A549 (cell line): ENCODE measurements around the gene RGS6. TPM values are rescaled to one million over a fixed set of nuclear protein-coding genes. Genes with fewer than 3 reads are reported as not detected.

ENCODE experiments used
- ATAC-seq, 2 experiments: fragments of 200-7000 bp in 1 of 2; fragments of >200 bp in 1 of 2; cut with Nextera tagmentation in 1 of 2; cut with Tn5 transposase in 1 of 2; 3 replicates each; pipeline versions ENCODE4 v1.8.0 to v1.9.1; 2018 to 2020; ENCODE audit warnings: mild to moderate bottlenecking in 1 of 2, moderate library complexity in 1 of 2
- CTCF ChIA-PET: fragments of 300-600 bp; sonication (Branson Sonifier 250); formaldehyde crosslinking; extraction: SDS; loops from one replicate; lab custom pipeline; 2021; ENCODE audit warnings: antibody characterized with exemption, inconsistent platforms; lab: Yijun Ruan, JAX
- POLR2A ChIA-PET: fragments of 350-600 bp; formaldehyde crosslinking; extraction: SDS; loops from one replicate; lab custom pipeline; 2021; ENCODE audit warnings: antibody characterized with exemption, inconsistent platforms; lab: Yijun Ruan, JAX
- DNase-seq, 2 experiments: peaks; one replicate each; pipeline versions ENCODE4 v3.0.0 to v3.0.0-alpha.2; 2011 to 2016; ENCODE audit warnings: low read depth in 1 of 2, low spot score in 1 of 2
- FAIRE-seq: peaks from 2 replicates; lab custom pipeline; 2011; peaks lifted over from hg19 to GRCh38; lab: Jason Lieb, UNC
- H3K27ac ChIP-seq, 2 experiments: fragments of >200 bp; sonication (Bioruptor Twin); formaldehyde crosslinking; 3 replicates each; pipeline ENCODE4 v1.5.1; 2016 to 2017
- H3K4me1 ChIP-seq: fragments of >200 bp; sonication (Bioruptor Twin); formaldehyde crosslinking; 3 replicates; pipeline ENCODE4 v1.6.1; 2016
- H3K4me2 ChIP-seq: fragments of >200 bp; sonication (Bioruptor Twin); formaldehyde crosslinking; 3 replicates; pipeline ENCODE4 v1.6.1; 2016
- H3K4me3 ChIP-seq: fragments of >200 bp; sonication (Bioruptor Twin); formaldehyde crosslinking; 3 replicates; pipeline ENCODE4 v1.5.1; 2016
- H3K9me3 ChIP-seq: fragments of >200 bp; sonication (Bioruptor Twin); formaldehyde crosslinking; 3 replicates; pipeline ENCODE4 v1.6.1; 2016
- CBX2 ChIP-seq: fragments of 200-600 bp; sonication (generic); IDR thresholded peaks from 2 replicates; pipeline ENCODE4 v1.6.1; 2016; ENCODE audit warnings: low read depth, mild to moderate bottlenecking, borderline replicate concordance
- CBX8 ChIP-seq: fragments of 200-600 bp; sonication (generic); IDR thresholded peaks from 2 replicates; pipeline ENCODE4 v1.6.1; 2016
- E2F6 ChIP-seq: IDR thresholded peaks from 2 replicates; pipeline ENCODE4 v1.6.1; 2012; ENCODE audit warnings: low read depth, borderline replicate concordance
- EP300 ChIP-seq, 2 experiments: fragments of >200 bp; sonication (Bioruptor Twin); formaldehyde crosslinking; IDR thresholded peaks; 2 replicates in 1 of 2; 3 replicates in 1 of 2; pipeline ENCODE4 v1.6.1; 2016 to 2017
- FOSL2 ChIP-seq, 2 experiments: fragments of 450-650 bp in 1 of 2; fragments of >200 bp in 1 of 2; sonication (Bioruptor Twin) in 1 of 2; formaldehyde crosslinking; IDR thresholded peaks; 2 replicates each; pipeline versions ENCODE4 v1.5.0 to v1.6.1; 2016 to 2020; ENCODE audit warnings: mild to moderate bottlenecking in 1 of 2, moderate library complexity in 1 of 2
- GATA3 ChIP-seq: IDR thresholded peaks from 2 replicates; pipeline ENCODE4 v1.6.1; 2012; ENCODE audit warnings: borderline replicate concordance
- HDAC2 ChIP-seq: fragments of 200-600 bp; sonication (generic); IDR thresholded peaks from 2 replicates; pipeline ENCODE4 v1.6.1; 2016
- HOXB13 ChIP-seq: fragments of 250-450 bp; sonication (Bioruptor Pico); IDR thresholded peaks from 2 replicates; pipeline ENCODE4 v1.5.0; 2020; ENCODE audit warnings: low read depth, mild to moderate bottlenecking, moderate library complexity
- HOXB5 ChIP-seq: fragments of 250-450 bp; sonication (Bioruptor Pico); IDR thresholded peaks from 2 replicates; pipeline ENCODE4 v1.5.0; 2020; ENCODE audit warnings: mild to moderate bottlenecking, moderate library complexity
- JUNB ChIP-seq: fragments of >200 bp; sonication (Bioruptor Twin); formaldehyde crosslinking; IDR thresholded peaks from 2 replicates; pipeline ENCODE4 v1.6.1; 2016
- MAFK ChIP-seq: fragments of 450-650 bp; IDR thresholded peaks from 2 replicates; pipeline ENCODE4 v1.6.1; 2014; ENCODE audit not compliant: partially characterized antibody
- NFE2L2 ChIP-seq: fragments of 150-350 bp; conservative IDR thresholded peaks from 2 replicates; pipeline ENCODE4 v1.6.1; 2014; ENCODE audit warnings: low read length
- PHF8 ChIP-seq: fragments of 200-600 bp; sonication (generic); IDR thresholded peaks from 2 replicates; pipeline ENCODE4 v1.6.1; 2016; ENCODE audit warnings: low read depth, mild to moderate bottlenecking, antibody characterized with exemption, moderate library complexity, borderline replicate concordance
- POLR2AphosphoS2 ChIP-seq: conservative IDR thresholded peaks from 2 replicates; pipeline ENCODE4 v1.6.1; 2012; ENCODE audit warnings: low read length, improper control_type of control experiment, inconsistent platforms
- RAD21 ChIP-seq, 2 experiments: fragments of >200 bp in 1 of 2; sonication (Bioruptor Twin) in 1 of 2; formaldehyde crosslinking in 1 of 2; IDR thresholded peaks in 1 of 2; conservative IDR thresholded peaks in 1 of 2; 2 replicates in 1 of 2; 3 replicates in 1 of 2; pipeline ENCODE4 v1.6.1; 2012 to 2018; ENCODE audit warnings: inconsistent platforms in 1 of 2
- RCOR1 ChIP-seq: fragments of 150-350 bp; IDR thresholded peaks from 2 replicates; pipeline ENCODE4 v1.6.1; 2014; ENCODE audit warnings: antibody characterized with exemption, low read length, low read depth
- TFCP2L1 ChIP-seq: fragments of 250-450 bp; sonication (Bioruptor Pico); IDR thresholded peaks from 2 replicates; pipeline ENCODE4 v1.5.0; 2021; ENCODE audit warnings: mild to moderate bottlenecking
- TP53 ChIP-seq: fragments of 250-450 bp; sonication (Bioruptor Pico); IDR thresholded peaks from 2 replicates; pipeline ENCODE4 v1.5.0; 2021; ENCODE audit warnings: mild to moderate bottlenecking, moderate library complexity
- USF2 ChIP-seq: fragments of 450-650 bp; IDR thresholded peaks from 2 replicates; pipeline ENCODE4 v1.6.1; 2014; ENCODE audit warnings: antibody characterized with exemption
- ZFP36 ChIP-seq: fragments of 450-650 bp; IDR thresholded peaks from 2 replicates; pipeline ENCODE4 v1.6.1; 2014; ENCODE audit warnings: borderline replicate concordance; ENCODE audit not compliant: partially characterized antibody
- ZNF302 ChIP-seq: fragments of 250-450 bp; sonication (Bioruptor Pico); IDR thresholded peaks from 2 replicates; pipeline ENCODE4 v1.9.0; 2021; ENCODE audit warnings: inconsistent platforms, mild to moderate bottlenecking, moderate library complexity
- ZSCAN20 ChIP-seq: fragments of 250-450 bp; sonication (Bioruptor Pico); IDR thresholded peaks from 2 replicates; pipeline ENCODE4 v1.8.0; 2022; ENCODE audit warnings: mild to moderate bottlenecking, moderate library complexity
- WGBS: methylation state at CpG from one replicate; pipeline ENCODE4 v1.1.6; 2017; ENCODE audit errors: missing lambda C conversion rate; 5-methylcytosine and 5-hydroxymethylcytosine counted together
- polyA plus RNA-seq, 4 experiments: library from polyadenylated mRNA; depleted of rRNA in 3 of 4; stranded (reverse); fragments of >200 nt; fragmentation: RNase III in 1 of 4; extraction: RNeasy Plus Mini Kit Qiagen cat#74134 plus additional on column Dnase treatment in 1 of 4; gene quantifications; 2 replicates in 3 of 4; 3 replicates in 1 of 4; pipeline ENCODE4 v1.2.3, GENCODE V29; 2011 to 2017
- TF ChIP-seq, protein P1 (sequence below): fragments of >200 bp; sonication (Bioruptor Twin); formaldehyde crosslinking; IDR thresholded peaks from 3 replicates; pipeline ENCODE4 v1.6.1; 2016

The RGS6 gene
- polyA plus RNA-seq, 2 of the 4 experiments (the other 2 are of a cell fraction) = not detected

DNA sequence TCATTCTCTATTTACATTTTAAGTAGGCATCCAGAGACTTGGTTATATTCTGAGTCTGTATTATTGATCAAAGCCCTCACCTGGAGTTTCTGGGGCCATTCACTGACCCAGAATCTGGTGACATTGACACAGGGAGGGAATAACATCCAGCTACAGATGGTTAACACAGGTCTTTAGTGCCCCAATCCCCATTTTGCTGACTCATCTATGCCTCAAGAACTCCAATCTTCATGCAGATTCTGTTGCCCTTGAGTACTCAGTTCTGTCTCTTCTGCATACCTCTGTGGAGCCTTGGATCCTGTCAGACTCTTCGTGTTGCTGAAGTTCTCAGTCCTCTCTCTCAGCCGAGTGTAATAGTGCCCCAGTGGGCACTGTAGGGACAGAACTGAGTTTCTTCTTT is 208.9 kb downstream of the RGS6 start:
- DNase-seq (no peak), FAIRE-seq (no peak), ATAC-seq (no peak)
- no peaks in the 10 kb centered on the region for H3K9me3 ChIP-seq
- ChIA-PET CTCF (no interaction called here), POLR2A (no interaction called here)
- TF ChIP-seq PHF8 (no peak), NFE2L2 (0 out of 2 replicates have a peak, but pooled peaks have one; percentile 19), FOSL2 (IDR thresholded peaks at IDR 0.05) (no peak), FOSL2 (CRISPR knock-in tag; IDR thresholded peaks at IDR 0.05) (no peak), RAD21 (conservative IDR thresholded peaks at IDR 0.05 in 1 of 2, IDR thresholded peaks at IDR 0.05 in 1 of 2) (no peak), USF2 (no peak), POLR2AphosphoS2 (no peak), MAFK (peak; percentile 60), ZFP36 (no peak), CBX2 (no peak)
- no peak overlapping the region for H3K4me3 ChIP-seq
- 4% methylated on average over 2 of the region's 2 CpGs for WGBS
- H3K27ac ChIP-seq = no peak overlapping the region
- H3K4me1 ChIP-seq = no peaks in the 10 kb centered on the region
- no peak overlapping the region for H3K4me2 ChIP-seq

- POLR2A ChIA-PET = no interaction called here
- Histone ChIP-seq H3K27ac (no peak overlapping the region), H3K9me3 (no peaks in the 10 kb centered on the region), H3K4me2 (no peak overlapping the region), H3K4me3 (no peak overlapping the region), H3K4me1 (no peaks in the 10 kb centered on the region)
- DNase-seq = no peak
- no peak for ATAC-seq
- FAIRE-seq = no peak
- CTCF ChIA-PET = interaction anchor here (0.6 to 1.0 kb wide), 3 partner anchors 19 to 247 kb away, joined by 3 read pairs; no protein-coding TSS in a partner anchor
- TF ChIP-seq EP300 (IDR thresholded peaks at IDR 0.05) (no peak), HOXB13 (CRISPR knock-in tag) (no peak), NFE2L2 (no peak), TFCP2L1 (no peak), HDAC2 (no peak), RCOR1 (no peak), CBX8 (no peak)
- TF ChIP-seq, protein P1, sequence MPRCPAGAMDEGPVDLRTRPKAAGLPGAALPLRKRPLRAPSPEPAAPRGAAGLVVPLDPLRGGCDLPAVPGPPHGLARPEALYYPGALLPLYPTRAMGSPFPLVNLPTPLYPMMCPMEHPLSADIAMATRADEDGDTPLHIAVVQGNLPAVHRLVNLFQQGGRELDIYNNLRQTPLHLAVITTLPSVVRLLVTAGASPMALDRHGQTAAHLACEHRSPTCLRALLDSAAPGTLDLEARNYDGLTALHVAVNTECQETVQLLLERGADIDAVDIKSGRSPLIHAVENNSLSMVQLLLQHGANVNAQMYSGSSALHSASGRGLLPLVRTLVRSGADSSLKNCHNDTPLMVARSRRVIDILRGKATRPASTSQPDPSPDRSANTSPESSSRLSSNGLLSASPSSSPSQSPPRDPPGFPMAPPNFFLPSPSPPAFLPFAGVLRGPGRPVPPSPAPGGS = no peak
- 1% methylated on average over 2 of the region's 2 CpGs for WGBS
Measured at GRCh38 chr14:72142328-72142727, 210.1 kb downstream of the RGS6 start.

GRCh38 chr14:72146241-72146640 is 214.0 kb downstream of the RGS6 start:
- no peak for FAIRE-seq
- H3K4me3 ChIP-seq = no peak overlapping the region
- ATAC-seq = no peak
- ChIA-PET CTCF (no interaction called here), POLR2A (no interaction called here)
- DNase-seq = no peak
- no peak overlapping the region for H3K27ac ChIP-seq
- no peaks in the 10 kb centered on the region for H3K9me3 ChIP-seq
- no peak overlapping the region for H3K4me2 ChIP-seq
- no peaks in the 10 kb centered on the region for H3K4me1 ChIP-seq
- TF ChIP-seq HOXB5 (CRISPR knock-in tag) (no peak), E2F6 (no peak), JUNB (no peak), POLR2AphosphoS2 (no peak), GATA3 (no peak), TP53 (CRISPR knock-in tag) (no peak), ZNF302 (CRISPR knock-in tag) (no peak), ZSCAN20 (CRISPR knock-in tag) (no peak)
